GM19351 (cell line): ENCODE data around the gene KCNJ10.
"Not testable (repeated sequence)": the region's sequence is repeated elsewhere in the genome, so short reads cannot be mapped to it uniquely, and the experiment has no call there.

ENCODE experiments used
- ATAC-seq: cut with Tn5 transposase; IDR thresholded peaks from one replicate; pipeline ENCODE4 v1.9.1; 2021; ENCODE audit warnings: mild to moderate bottlenecking, moderate library complexity; ENCODE audit not compliant: unreplicated experiment

Gene KCNJ10

GRCh38 chr1:160069460-160070231, at the start of gene KCNJ10:
KCNJ10 (minus strand) TSS chr1:160070160; CDS start chr1:160042532, 27,628 bp downstream.
- ATAC-seq: no peak

GRCh38 chr1:160118928-160119327, 49.0 kb upstream of the KCNJ10 start:
- ATAC-seq: no peak

- no peak for ATAC-seq
Measured at GRCh38 chr1:160117709-160118183, 47.8 kb upstream of the KCNJ10 start.

- no peak for ATAC-seq
Measured at GRCh38 chr1:160117300-160117699, 47.3 kb upstream of the KCNJ10 start.

GRCh38 chr1:160116283-160117147, 46.6 kb upstream of the KCNJ10 start:
- no peak for ATAC-seq

- no peak for ATAC-seq
Measured at GRCh38 chr1:160115545-160116282, 45.8 kb upstream of the KCNJ10 start, which contains the start of gene ATP1A2. ATP1A2 (plus strand) TSS chr1:160115759; CDS start chr1:160115862, 103 bp downstream.

GRCh38 chr1:160114085-160114484, 44.1 kb upstream of the KCNJ10 start:
- no peak for ATAC-seq

GRCh38 chr1:160113407-160113806, 43.4 kb upstream of the KCNJ10 start:
- no peak for ATAC-seq

GRCh38 chr1:160112357-160112756, 42.4 kb upstream of the KCNJ10 start:
- ATAC-seq: no peak

GRCh38 chr1:160111462-160111861, 41.5 kb upstream of the KCNJ10 start:
- not testable (repeated sequence) for ATAC-seq

GRCh38 chr1:160109686-160110085, 39.7 kb upstream of the KCNJ10 start:
- no peak for ATAC-seq

GRCh38 chr1:160108888-160109662, 39.1 kb upstream of the KCNJ10 start:
- ATAC-seq: no peak

GRCh38 chr1:160107512-160107911, 37.6 kb upstream of the KCNJ10 start:
- ATAC-seq: no peak

GRCh38 chr1:160105155-160105554, 35.2 kb upstream of the KCNJ10 start:
- ATAC-seq: no peak

GRCh38 chr1:160104486-160104885, 34.5 kb upstream of the KCNJ10 start:
- ATAC-seq: no peak

GRCh38 chr1:160103658-160104408, 33.9 kb upstream of the KCNJ10 start:
- no peak for ATAC-seq

GRCh38 chr1:160101717-160102522, 32.0 kb upstream of the KCNJ10 start:
- no peak for ATAC-seq

GRCh38 chr1:160101037-160101716, 31.2 kb upstream of the KCNJ10 start:
- ATAC-seq: peak; percentile 35
